Hematopoietic multipotent progenitor cell treated with erythropoietin and hydrocortisone succinate and interleukin-3 and kit ligand, for 17 days (in vitro differentiated cells): ENCODE measurements around the gene UNKL.

Experiments used
- DNase-seq: peaks from one replicate; pipeline ENCODE4 v3.0.0-alpha.2; 2015; ENCODE audit warnings: low spot score

UNKL gene

DNA sequence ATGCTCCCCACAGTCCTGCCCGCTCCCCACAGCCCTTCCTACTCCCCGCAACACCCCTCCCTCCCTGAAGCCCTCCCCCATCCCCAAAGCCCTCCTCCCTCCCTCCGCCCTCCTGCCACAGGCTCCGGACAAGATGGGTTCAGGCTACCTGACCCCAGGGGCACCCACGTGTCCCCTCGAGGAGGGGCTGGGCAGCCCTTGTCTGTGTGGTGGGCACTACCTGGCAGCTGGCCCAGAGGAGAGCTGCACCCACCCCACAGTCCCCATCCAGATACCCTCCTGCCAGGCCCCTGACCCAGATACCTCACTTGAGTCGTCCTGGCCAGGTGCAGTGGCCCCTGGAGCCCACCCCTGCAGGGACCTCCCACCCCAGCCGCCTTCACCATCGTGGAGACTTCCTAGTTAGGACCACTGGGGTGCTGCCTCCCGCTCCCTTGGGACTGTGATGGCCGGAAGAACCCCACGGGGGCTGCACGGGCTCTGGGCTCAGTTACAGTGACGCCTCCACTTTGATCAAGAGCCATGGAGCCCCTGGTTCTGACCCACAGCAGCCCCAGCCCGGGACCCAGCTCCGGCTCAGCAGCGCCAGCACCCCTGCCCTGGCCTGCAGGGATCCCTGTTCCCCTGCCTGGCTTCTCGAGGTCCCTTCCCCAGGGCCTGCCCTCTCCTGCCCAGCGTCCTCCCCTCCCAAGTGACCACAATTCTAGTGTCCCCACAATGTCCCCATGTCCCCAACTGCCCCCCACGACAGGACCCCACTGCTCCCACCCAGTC lies 17.2 kb upstream of the UNKL start:
- DNase-seq: no peak

DNA sequence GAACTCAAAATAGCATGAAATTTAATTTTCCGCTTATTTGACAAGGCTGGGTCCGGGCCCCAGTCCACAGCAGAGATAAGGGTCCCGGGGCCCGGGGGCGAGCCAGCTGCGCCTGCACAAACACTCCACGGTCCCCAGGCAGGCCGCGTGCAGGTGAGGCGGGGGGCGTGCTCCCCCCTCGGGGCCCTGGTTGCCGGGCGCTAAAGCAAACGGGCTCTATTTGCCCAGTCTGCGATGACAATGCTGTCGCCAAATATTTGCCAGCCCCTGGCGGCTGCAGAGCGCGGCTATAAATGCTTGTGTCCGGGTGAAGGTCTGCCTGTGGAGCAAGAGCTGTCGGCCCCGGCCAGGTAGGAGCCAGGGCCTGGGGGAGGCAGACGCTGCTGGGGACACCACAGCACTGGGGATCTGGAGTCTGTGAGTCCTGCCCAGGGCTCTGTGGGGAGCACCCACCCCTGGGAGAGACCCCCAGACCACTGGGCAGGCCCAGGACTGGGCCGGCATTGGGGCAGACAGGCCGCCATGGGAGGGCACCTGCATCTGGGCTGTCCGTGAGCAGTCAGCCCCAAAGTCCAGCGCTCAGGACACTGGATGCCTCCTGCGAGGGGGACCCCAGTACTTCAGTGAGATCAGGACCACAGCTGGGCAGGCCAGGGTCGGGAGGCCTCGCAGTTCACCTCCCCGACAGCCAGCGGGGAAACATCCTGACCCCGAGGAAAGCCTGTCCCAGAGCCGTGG lies 16.4 kb upstream of the UNKL start, which contains the start of gene PERCC1:
Gene PERCC1, plus strand, starts transcription at position 320 of the 738 bp plus-strand sequence. CDS start 1,516 bp downstream, outside the sequence.
- no peak for DNase-seq

DNA sequence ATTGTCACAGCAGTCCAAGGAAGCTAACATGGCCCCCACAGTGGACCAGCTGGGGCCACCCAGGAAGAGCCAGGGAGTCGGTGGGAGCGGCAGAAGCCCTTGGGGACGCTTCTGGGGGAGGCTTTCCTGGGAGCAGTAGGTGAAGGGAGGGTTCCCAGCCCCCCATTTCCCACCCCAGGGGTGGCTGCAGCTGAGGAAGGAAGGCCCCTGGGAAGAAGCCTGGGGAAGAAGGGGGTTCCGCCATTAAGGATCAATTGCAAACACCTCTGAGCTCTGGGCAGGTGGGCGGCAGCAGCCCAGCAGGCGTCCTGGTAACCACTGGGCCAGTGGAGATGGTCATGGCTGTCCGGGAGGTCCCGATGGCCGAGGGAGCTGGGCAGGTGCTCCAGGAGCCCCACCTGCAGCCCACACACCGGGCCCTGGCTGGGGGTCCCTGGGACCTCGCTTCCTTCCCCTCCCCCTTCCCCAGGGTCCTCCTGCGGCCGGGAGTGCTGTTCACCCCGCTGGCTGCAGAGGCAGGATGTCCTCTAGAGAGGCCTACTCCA lies 15.8 kb upstream of the UNKL start:
- no peak for DNase-seq

DNA sequence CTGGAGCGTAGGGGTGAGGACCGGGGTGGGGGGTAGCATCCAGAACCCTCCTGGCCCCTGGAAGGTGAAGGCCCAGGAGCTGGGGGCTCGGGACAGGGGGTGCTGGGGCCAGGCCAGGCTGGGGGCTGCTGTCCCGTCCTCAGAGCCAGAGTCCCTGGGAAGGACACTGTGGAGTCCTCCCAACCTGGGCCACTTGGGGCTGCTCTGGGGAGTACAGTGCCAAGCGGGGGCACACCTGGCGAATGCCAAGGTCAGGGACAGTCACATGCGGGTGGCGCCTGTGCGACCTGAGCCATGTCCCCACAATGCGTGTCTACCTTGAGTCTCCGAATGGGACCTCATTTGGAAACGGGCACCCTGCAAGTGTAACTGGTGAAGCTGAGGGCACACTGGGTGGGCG lies 15.1 kb upstream of the UNKL start:
- no peak for DNase-seq

DNA sequence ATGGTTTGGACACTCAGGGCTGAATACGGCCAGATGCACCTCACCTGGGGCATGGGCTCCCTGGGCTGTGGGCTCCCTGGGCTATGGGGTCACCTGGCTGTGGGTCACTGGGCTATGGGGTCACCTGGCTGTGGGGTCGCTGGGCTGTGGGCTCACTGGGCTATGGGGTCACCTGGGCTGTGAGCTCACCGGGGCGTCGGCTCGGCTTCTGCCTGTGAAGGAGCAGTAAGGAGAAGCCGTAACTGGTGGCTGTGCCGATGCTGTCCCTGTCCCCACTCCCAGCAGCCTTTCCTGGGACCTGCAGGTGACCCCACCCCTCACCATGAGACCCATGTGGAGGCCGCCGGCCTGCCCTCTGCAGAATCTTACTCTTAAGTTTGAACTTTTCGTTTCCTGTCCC lies 14.5 kb upstream of the UNKL start:
- no peak for DNase-seq

DNA sequence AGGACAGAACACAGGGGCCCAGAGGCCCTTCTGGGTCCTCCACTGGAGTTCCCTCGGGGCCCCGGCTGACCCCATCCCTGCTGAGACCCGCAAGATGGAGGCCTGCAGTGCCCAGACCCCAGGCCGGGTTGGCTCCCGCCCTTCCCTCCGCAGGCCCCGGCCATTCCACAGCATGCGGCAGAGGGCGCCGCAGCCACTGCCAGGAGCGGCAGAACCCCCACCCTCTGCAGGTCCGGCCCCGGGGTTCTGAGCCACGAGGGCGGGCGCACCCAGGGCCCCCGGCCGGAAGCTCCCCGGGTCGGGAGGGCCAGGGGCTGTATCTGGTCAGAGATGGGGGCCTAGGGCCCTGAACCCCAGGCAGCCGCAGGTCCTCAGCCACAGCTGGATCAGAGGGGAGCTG lies 14.0 kb upstream of the UNKL start:
- DNase-seq: no peak

DNA sequence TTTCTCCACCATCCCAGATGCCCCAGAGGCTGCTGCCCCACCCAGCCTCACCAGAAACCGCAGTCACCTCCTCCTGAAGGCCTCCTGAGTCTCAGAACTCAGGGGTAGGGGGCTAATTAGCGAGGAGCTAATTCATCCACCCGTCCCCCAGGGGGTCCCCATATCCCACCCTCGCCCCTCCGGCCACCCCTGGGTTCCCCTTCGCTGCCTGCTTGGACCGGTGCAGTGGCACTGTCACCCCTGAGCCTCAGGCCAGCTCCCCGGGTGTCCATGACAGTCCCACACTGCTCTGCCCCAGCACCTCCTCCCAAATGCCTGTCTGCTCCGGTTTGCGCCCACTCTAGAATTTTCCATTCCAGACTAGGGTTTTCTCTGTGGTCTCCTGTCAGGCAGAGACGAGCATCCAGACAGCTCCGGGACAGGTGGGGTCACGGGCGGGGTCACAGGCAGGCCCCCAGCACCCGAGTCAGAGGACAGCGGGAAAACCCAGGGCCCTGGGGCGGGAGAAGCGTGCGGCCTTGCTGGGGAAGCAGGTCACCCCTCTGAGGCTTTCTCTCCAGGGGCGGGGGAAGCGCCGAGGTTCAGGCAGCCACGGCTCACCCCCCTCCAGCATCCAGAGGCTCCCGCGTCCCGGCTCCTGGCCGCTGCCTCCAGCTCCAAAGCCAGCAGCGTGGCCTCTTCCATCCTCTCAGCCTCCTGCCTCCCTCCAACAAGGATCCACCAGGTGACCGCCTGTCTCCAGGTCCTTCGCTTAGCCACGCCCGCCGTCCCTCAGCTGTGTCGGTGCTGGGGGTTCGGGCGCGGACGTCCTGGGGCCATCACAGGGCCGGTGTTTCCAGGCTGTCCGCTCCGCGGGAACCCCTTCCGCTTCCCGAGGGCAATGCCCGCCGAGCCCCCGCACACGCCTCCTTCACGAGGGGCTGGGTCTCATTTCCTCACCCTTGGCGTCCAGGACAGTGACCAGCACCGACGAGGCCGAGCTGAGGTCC lies 13.3 kb upstream of the UNKL start:
- DNase-seq: no peak

DNA sequence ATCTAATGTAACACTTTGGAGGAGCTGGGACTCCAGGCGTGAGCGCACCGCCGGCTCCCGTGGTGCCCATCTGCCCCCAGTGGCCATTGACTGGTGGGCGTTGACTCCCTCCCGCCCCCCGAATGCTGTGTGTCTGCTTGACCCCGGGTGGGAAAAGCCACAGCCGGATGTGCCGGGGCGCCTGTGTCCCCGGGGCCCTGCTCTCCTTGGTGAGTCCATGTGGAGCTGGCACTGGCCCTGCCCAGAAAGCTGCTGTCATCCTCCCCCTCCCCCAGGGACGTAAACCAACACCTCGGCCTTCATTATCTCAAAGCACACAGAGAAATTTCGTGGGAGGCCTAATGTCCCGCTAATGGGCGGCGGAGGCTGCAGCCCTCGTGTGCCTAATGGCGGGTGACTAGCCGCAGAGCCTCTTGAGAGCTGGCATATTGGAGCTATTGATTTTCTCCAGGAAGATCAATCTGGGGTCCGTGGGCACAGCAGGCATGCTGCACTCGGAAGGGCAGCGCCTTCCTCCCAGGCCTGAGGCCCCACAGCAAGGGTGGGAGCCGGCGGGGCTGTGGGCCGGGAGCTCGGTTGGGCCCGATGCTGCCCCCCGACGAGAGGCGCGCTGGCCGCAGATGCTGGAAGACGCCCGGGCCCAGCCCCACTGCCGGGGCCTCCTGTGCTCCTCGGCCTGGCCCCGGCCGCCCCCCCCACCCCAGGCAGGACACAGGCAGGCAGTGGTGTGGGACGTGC lies 12.4 kb upstream of the UNKL start:
- DNase-seq: no peak

DNA sequence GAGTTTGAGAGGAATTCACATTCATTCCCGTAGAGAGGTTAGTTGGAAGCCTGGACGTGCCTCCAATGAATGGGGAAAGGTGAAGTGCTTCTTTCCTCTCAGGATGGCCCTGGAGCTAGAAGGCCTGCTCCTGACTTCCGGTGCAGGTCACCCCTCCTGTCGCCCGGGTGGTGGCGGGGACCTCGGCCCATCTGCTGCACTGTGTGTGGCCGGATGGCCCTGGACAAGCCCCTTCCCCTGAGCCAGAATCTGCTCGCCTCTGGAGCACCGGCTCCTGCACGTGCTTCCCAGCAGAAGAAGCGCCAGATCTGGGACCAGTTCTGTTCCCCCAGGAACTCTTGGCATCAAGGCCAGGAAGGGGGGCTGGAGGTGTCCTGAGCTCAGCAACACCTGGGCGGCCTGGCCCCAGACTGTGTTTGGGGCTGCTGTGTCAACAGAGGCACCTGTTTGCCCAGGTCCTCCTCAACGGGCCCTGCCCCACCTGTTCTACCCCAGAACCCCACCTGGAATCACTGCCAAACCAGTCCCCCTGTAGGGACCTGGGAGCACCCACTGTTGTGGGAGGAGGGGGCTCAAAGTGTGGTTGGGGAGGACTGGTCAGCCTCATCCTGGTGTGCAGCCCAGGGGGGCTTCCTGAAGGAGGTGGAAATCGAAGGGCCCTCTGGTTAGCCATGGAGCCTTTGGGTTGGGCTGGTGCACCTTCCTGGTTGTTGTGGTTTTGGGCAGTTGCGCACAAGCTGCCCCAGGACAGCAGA lies 11.3 kb upstream of the UNKL start:
- DNase-seq: no peak

DNA sequence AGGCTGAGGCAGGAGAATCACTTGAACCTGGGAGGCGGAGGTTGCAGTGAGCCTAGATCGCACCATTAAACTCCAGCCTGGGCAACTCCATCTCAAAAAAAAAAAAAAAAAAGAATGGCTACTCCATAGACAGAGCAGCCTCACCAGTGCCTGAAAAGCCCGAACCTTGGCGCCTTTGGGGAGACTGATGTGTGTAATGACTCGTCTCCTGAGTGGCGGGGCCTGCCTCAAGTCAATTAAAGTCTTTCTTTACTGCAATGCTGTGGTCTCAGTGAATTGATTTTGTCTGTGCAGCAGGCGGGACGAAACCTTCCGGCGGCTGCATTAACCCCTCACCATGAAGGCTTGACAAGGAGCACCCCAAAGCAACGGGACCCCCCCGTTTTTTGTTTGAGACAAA lies 9.5 kb upstream of the UNKL start:
- DNase-seq: no peak

DNA sequence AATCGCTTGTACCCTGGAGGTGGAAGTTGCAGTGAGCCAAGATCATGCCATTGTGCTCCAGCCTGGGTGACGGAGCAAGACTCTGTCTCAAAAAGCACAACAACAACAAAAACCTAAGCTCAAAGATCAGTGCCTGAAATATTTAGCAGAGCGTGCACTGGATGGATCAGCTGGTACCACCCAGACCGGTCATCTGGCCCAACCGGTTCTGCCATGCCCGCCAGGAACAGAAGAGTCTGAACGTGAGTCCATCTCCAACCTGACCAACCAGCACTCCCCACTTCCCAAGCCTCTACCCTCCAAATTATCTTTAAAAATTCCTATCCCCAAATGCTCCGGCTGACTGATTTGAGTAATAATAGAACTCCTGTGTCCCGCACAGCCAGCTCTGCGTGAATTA lies 7.6 kb upstream of the UNKL start:
- DNase-seq: no peak

DNA sequence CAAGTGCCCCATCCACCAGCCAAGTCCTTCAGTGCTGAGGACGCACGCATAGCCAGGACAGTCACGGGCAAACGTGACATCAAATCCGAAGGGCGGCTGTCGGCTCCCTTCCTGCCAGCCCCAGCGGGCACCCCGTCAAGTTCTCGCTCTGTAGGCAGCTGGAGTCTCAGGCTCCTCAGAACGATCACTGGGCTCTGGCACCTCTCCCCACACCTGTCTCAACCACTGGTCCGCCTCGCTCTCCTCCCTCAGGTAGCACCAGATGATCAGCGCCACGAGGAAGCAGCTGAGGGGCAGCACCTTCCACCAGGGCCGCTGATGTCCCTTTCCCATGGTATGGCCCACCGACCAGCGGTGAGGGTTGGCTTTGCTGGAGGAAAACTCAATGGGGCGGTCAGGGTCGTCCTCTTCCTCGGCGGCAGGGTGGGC lies 5.6 kb upstream of the UNKL start:
- no peak for DNase-seq

DNA sequence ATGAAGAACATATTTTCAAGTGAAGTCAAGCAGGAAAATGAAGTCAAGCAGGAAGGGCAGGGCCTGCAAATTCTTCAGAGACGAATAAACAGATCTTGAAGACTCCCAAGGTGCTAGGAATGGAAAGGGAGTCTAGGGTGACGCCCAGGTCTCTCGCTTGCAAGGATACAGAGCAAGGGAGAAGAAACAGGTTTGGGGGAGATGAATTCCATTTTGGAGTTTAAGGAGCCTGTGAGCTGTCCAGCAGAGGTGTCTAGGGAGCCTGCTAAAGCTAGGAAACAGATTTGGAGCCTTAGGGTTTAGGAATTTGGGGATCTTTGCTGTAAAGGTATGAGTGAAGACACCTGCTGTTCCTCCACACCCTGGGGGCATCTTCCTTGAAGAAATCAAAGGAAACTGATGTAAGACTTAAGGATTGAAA lies 2.0 kb upstream of the UNKL start:
- no peak for DNase-seq

DNA sequence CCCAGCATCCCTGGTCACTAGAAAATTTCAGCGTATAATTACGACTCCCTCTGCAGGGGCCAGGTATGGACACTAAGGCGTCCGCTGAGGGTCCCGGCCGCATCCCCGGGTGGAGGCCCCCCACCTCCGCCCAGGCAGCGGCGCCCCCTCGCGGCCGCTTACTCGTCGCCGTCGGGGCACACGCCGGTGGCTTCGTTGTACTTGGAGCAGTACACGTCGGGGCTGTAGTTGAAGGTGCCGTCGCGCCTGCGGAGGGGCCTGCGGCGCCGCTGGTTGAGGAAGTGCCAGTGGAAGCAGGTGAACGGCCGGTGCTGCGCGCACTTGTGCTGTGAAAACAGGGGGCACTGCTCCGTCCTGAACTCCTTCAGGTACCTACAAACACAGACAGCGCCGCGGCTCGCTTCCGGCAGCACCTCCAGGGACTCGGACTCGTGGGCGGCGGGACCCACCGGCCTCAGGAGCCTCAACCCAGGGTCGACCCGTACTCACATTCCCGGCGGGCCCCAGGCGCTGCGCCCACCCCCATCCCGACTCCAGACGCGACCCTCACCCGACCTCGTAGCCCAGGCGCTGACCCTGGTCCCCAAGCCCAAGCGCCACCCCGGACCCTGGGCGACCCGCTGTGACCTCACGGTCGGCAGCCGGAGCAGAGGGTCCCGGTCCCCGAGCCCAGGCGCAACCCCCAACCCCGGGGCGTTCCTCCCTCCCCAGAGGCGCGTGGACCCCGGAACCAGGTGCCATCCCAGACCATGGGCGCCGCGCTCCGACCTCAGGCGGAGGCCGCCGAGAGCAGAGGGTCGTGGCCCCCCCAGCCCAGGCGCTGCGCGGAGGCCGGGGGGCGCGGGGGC lies 596 bp downstream of the UNKL start:
- DNase-seq: peak; percentile 83

DNA sequence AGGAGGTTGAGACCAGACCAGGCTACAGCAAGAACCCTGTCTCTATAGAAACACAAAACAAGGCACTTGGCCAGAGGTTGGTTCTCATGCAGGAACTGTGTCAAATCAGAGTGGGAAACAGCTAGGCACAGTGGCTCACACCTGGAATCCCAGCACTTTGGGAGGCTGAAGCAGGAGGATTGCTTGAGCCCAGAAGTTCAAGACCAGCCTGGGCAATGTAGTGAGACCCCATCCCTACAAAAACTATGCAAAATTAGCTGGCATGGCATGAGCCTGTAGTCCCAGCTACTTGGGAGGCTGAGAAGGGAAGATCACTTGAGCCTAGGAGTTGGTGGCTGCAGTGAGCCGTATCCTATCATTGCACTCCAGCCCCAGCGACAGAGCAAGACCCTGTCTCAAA lies 1.7 kb downstream of the UNKL start:
- DNase-seq: no peak

DNA sequence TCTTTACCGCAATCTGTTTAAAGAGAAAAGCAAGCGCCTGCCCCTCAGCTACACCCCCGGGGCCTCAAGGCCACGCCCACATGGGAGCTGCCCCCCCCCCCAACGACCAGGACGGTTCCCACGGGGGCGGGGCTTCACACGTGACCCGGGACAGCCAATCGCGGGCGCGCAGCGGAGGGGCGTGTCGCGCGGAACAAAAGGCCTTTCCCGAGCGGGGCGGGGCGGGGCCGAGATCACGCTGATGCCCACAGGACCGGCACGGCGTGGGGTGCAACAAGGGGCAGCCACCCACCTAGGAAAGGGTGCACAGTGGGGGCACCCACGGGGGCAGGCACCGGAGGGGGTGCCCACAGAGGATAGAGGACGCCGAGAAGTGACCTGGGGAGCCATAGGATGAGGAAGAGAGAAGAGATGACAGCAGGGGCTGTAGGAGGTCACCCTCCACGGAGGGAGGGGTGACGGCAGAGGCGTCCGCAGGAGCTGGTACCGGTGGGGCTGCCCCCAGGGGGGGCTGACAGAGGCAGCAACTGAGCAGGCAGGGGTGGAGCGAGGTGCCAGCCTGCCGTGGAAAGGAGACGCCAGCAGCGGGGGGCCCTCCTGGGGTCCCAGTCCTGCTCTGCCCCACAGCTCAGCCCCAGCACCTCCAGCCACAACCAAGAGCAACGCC lies 6.2 kb downstream of the UNKL start:
- DNase-seq: peak; percentile 84

DNA sequence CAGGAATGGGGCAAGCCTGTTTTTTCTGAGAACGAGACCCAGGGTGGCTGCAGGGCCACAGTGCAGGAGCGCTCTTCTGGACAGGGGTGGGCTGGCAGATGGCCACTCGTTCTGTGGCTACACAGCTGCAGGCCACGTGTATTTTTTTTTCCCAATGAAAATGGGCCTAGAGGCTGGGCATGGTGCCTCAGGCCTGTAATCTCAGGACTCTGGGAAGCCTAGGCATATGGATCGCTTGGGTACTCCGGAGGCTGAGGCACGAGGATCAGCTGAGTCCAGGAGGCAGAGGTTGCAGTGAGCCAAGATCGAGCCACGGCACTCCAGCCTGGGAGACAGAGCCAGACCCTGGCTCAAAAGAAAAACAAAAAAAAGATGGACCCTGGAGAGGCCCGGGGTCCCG lies 6.8 kb downstream of the UNKL start:
- no peak for DNase-seq

DNA sequence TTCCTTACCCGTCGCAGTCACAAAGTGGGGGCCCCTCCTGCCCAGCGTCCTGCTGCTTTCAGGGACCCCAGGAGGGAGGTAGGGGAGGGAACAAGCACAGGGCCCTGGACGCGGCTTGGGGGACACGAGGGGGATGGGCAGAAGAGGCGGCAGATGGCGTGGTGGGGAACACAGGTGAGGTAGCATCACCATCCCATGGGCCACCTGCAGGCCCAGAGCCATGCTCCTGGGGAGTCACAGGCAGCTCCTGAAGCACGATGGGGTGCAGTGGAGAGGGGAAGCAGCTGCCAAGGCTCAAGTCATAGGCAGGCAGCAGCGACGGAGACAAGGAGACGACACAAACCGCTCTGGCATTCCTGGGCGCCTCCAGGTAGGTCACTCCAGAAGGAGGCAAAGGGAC lies 10.8 kb downstream of the UNKL start:
- no peak for DNase-seq

DNA sequence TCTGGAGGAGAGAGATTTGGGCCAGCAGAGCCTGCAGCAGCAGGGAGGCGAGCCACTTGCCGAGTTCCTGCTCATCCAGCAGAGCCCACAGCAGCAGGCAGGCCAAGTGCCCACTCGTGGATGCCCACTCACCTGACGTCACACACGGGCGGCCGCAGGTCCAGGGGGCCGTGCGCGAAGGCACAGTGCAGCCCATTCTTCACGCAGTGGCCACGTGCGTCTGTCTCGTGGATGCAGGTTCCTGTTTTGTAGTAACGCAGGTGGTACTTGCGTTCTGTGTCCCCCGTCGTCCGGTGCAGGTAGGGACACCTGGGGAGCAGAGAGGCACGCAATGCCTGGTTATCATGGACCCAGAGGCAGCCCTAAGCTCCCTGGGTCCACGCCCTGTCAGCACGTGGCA lies 11.5 kb downstream of the UNKL start:
- no peak for DNase-seq
